Measurements from ENCODE around the gene ZNF318.
"Not testable (repeated sequence)": the region's sequence is repeated elsewhere in the genome, so short reads cannot be mapped to it uniquely, and the experiment has no call there.

The ZNF318 gene

DNA sequence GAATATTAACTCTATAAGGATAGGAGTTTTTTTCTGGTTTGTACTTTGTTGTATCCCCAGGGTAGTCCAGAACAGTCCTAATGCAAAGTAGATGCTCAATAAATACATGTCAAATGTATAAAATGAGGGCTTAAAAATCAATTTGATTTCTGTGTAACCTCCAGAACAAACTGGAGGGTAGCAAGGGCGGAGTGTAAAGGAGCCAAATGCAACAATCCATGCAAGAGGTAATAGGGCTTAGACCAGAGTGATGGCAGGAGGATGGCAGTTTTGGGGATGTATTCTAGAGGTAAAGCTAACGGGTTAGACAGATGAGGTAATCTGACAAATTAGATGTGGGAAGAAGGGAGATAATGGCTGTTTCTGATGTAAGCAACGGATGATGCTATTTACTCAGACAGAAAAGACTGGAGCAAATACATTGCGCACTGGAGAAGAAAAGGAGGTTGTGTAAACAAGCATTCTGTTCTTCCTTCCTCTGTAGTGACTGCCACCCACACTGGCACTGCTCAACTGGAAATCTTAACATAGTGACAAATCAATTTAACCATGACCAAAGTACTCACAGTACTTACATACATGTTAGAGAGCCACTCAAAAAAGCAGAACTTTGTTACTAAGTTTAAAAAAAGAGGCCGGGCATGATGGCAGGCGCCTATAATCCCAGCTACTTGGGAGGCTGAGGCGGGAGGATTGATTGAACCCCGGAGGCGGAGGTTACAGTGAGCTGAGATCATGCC, 2.0 kb downstream of the ZNF318 start:
- peak overlapping the region; percentile 91 for H3K4me3 ChIP-seq

DNA sequence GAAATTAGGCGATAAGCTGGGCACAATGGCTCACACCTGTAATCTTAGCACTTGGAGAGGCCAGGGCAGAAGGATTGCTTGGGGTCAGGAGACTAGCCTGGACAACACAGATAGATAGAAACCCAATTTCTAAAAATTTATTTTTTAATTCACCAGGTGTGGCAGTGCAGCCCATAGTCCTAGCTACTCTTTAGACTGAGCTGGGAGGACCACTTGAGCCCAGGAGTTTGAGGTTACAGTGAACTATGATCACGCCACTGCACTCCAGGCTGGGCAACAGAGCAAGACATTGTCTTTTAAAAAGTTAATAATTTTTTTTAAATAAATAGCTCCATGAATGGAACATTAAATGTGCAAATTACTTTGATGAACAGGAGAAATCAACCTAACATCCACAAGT, 8.2 kb downstream of the ZNF318 start:
- no peak for TF ChIP-seq CTCF (IDR thresholded peaks at IDR 0.05)
- no peak overlapping the region for H3K4me3 ChIP-seq
- no peak overlapping the region for H3K27ac ChIP-seq
- no peak for DNase-seq (ENCODE audit: low spot score)

More for the DNA sequence above, 2.0 kb downstream of the ZNF318 start:
- DNase-seq (ENCODE audit: low spot score): no peak
- TF ChIP-seq CTCF (IDR thresholded peaks at IDR 0.05): no peak
- H3K27ac ChIP-seq: no peak overlapping the region

DNA sequence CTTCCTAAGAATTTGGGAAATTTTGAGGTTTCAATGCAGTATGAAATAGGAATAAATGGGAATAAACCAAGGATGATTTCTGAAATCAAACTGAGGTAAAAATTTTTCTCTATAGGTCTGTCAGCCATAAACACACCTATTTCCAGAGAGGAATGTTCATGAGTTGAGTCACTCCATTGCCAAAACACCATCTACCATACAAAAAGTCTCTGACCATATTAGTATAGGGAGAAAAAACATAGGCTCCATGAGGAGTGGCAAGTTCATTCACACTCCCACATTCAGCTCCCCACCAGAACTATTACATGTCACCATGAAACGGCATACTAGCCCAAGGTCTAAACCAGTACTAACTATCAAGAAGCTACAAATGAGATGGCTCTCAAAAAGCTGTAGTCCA, 9.6 kb downstream of the ZNF318 start:
- no peak for DNase-seq (ENCODE audit: low spot score)
- Histone ChIP-seq H3K4me3 (no peak overlapping the region), H3K27ac (no peak overlapping the region)
- TF ChIP-seq CTCF (IDR thresholded peaks at IDR 0.05): no peak

GRCh38 chr6:43359381-43359780, 10.1 kb downstream of the ZNF318 start:
- Histone ChIP-seq H3K4me3 (no peak overlapping the region), H3K27ac (no peak overlapping the region)
- TF ChIP-seq CTCF (IDR thresholded peaks at IDR 0.05): no peak
- DNase-seq (ENCODE audit: low spot score): no peak

- no peak overlapping the region for H3K4me3 ChIP-seq
- H3K27ac ChIP-seq: no peak overlapping the region
- DNase-seq (ENCODE audit: low spot score): no peak
- no peak for TF ChIP-seq CTCF (IDR thresholded peaks at IDR 0.05)
Measured at GRCh38 chr6:43355862-43356590, 13.4 kb downstream of the ZNF318 start.

DNA sequence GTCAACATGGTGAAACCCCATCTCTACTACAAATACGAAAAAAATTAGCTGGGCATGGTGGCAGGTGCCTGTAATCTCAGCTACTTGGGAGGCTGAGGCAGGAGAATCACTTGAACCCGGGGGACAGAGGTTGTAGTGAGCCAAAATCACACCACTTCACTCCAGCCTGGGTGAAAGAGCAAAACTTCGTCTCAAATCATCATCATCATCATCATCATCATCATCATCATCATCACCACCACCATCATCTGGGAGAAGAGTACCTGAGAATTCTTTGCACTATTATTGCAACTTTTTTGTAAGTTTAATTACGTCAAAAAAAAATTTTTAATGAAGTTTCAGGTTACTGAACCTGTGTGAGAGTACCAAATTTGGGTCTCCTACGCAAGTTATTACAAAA, 17.5 kb downstream of the ZNF318 start:
- DNase-seq (ENCODE audit: low spot score); H3K27ac ChIP-seq; H3K4me3 ChIP-seq: not testable (repeated sequence)

- Histone ChIP-seq H3K4me3 (no peak overlapping the region), H3K27ac (no peak overlapping the region)
- TF ChIP-seq CTCF (IDR thresholded peaks at IDR 0.05): no peak
- DNase-seq (ENCODE audit: low spot score): no peak
Measured at GRCh38 chr6:43347444-43347843, 22.0 kb downstream of the ZNF318 start.
